Right kidney (tissue), 1 donor: ENCODE data around the gene MYL11.
A peak's percentile ranks its signal among the peaks of the same experiment; 100 is the strongest.

Source experiments
- DNase-seq: peaks from one replicate; pipeline ENCODE4 v3.0.0-alpha.2; 2016

The MYL11 gene

DNA sequence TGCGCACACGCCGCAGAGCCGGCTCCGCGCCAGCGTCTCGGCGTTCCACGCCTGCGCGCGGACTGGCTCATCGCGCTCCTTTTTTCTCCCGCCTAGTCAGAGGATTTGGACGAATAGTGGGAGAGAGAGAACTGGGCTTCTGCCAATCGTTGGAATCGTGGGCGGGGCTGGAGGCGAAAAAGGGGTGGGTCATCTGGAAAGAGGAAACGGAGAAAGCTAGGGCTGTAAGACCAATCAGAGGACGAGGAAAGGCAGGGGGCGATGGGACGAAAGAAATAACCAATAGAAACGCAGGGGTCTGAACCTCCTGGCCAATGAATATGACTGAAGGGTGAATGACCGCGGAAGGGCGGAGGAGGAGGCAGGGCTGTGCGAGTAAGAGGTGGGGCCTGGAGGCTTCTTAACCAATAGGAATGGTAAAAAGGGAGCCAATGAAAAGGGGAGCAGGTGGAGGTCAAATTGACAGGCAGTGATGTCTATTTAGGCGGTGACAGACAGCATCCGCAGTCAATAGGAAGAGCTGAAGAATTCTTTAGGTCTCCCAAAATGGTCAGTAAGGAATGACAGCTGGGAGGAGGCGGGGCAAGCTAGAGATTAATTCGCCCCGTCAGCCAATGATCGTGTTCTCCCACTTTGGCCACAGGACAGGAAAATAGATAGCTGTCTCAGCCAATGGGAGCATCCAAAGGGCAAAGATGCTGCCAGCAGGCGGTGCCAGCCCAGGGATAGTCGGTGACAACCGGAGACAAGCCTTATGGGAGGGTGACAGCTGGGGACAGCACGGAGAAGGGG lies 4.0 kb upstream of the MYL11 start, which contains the start of gene TBC1D10B:
Gene TBC1D10B (minus strand): TSS at position 39 of the 792 bp plus-strand sequence. CDS start 311 bp downstream, outside the sequence.
- DNase-seq = peak; percentile 92

DNA sequence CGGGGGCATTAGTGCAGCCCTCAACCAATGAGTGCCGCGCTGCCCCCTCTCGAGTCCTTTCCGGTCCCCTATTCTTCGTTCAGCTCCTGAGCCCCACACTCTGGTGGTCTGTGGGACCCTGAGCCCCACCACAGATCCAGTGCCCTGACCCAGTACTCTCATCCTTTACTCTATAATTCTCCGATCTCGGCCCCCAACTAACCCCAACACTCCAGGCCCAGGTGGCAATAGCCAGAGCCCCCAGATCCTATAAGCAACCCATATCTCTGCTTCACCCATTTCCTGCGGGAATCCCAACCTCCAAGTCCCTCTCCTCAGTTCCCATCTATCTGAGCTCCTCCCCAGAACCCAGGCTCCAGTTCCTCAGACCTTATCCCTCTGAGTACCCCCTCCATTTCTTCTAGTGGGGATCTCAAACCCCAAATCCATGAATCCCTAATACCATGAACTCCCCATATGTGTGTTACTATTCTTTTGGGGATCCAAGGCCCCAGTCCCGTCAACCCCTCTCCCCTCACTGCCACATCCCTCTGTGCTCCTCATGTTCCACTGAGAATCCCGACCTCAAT lies 3.3 kb upstream of the MYL11 start:
- peak; percentile 21 for DNase-seq

DNA sequence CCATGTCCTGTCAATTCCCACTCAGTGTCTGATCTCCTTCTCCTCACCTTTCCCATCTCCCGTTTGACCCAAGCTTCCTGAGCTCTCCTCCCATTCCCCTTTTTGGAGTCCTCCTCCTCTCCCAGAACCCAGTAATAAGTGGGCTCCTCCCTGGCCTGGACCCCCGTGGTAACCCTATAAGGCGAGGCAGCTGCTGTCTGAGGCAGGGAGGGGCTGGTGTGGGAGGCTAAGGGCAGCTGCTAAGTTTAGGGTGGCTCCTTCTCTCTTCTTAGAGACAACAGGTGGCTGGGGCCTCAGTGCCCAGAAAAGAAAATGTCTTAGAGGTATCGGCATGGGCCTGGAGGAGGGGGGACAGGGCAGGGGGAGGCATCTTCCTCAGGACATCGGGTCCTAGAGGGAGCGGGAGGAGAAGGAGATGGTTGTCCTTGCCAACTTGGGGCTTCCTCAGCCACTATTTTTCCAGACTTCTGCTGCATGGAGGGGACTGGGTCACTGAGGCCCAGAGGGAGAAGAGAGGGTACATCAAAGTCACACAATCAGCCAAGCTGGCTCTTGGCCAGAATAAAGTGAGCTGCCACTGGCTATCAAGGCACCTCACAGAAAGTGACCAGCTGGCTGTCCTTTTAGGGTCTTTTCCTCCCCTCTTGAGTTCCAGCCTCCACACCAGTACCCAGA lies 2.4 kb upstream of the MYL11 start:
- DNase-seq = no peak

DNA sequence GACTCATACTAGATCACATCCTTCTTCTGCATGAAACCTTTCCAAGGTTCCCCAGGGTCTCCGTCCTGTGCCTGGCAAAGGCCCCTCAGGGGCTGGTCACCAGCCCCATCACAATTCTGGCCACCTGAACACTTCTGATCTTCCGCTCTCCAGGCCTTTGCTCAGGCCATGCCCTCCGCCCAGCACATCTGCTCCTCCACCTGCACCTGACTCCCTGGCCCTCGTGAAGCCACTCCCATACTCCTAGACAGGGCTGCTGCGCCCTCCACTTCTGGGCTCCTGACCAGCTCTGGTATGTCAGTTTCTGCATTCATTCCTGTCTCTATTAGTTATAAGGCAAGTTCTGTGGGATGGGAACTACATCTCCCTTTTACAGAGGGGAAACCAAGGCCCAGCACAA lies 1.9 kb upstream of the MYL11 start:
- DNase-seq = no peak

DNA sequence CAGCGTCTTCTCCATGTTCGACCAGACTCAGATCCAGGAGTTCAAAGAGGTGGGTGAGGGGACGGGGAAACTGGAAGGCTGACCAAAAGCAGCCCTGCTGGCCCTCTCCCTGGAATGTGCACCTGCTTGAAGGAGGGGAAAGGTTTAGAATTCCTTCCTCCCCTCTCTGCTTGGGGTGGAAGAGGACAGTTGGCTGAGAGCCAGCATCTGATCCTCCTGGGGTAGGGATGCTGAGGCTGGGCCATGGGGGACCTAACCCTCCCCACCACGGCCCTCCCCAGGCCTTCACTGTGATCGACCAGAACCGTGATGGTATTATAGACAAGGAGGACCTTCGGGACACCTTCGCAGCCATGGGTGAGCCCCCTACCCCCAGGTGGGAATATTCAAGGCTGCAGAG lies 1.3 kb downstream of the MYL11 start:
- no peak for DNase-seq

DNA sequence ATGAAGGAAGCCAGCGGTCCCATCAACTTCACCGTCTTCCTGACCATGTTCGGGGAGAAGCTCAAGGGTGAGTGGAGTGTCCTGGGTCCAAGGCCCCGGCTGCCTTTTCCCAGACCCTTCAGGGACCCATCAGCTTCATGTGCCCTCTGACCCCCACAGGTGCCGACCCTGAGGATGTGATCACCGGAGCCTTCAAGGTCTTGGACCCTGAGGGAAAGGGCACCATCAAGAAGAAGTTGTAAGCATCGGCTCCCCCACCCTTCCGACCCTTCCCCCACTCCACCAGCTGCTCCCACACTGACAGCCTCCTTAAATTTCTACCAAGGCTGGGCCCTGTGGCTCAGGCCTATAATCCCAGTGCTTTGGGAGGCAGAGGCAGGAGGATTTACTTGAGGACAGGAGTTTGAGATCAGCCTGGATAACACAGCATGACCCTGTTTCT lies 1.9 kb downstream of the MYL11 start:
- no peak for DNase-seq

DNA sequence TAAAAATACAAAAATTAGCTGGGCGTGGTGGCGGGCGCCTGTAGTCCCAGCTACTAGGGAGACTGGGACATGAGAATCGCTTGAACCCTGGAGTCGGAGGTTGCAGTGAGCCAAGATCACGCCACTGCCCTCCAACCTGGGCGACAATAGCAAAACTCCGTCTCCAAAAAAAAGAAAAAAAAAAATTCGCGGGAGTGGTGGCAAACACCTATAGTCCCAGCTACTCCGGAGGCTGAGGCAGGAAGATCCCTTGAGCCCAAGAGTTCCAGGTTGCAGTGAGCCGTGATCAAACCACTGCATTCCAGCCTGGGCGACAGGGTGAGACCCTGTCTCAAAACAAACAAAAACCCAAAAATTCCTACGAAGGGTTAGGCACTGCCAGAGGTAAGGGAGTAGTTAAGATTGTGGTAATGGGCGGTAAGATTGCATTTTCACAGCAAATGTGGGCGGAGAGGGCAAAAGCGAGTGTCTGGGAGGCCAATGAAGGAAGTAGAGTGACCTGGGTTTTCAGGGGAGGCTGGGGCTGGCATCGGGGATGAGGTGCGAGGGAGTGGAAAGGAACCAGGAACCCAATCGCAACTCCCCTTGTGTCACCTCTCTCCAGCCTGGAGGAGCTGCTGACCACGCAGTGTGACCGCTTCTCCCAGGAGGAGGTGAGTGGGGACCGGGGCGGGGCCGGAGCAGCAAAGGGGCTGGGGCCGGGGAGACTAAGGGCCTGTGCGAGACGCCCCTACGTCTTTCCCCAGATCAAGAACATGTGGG lies 2.6 kb downstream of the MYL11 start:
- peak; percentile 70 for DNase-seq

DNA sequence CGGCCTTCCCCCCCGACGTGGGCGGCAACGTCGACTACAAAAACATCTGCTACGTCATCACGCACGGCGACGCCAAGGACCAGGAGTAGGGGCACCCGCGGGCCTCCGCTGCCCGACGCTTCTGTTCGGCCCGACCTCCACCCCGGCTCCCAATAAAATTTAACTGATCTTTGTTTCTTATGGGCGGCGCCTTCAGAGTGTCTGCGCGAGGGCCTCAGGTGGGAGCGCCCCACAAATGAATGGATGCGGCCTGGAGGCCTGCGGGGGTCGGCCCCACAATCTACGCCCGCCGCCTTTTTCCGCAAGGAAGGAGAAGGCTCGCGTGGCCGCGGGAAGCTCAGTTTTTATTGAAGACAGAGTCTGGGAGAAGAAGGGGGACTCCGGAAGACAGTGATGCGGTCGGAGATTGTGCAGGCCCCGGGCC lies 3.2 kb downstream of the MYL11 start:
- peak; percentile 93 for DNase-seq

DNA sequence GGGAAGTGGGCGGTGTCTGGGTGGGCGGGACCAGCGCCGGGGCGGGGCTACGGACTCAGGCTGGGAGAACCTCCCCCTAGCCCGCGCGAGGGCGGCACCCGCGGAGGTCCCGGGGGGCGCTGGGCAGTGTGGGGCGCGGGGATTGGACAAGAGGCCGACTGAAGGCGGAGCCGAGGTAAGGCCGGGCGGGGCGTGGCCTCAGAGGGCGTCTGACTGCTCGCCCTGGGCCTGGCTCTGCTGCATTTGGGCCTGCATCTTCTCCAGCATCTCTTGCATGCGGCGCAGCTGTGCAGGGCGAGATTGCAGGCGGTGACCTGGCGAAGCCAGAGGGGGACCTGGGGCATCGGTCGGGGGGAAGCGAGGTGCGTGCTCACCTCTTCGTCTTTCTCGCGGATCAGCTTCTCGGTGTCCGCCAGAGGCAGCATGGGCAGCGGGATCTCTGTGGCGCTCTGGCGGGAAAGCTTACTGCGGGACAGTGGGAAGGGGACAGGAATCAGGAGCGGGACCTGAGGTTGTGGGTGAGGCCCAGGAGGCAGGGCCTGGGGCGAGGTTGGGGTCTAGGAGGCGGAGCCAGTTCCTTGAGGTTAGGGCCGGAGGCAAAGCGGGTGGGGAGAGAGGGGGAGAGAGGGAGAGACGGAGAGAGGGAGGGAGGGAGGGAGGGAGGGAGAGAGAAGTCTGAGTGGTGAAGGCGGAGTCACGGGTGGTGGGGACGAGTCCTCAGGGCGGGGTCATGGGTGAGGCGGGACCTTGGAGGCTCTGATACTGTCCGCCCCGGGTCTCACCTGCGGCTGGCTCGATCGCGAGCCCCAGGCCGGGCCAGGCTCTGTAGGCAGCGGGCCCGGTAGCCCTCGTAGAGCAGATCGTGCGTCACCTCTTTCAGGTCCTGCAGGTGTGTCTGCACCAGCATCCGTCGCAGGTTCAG lies 3.9 kb downstream of the MYL11 start:
- peak; percentile 95 for DNase-seq

DNA sequence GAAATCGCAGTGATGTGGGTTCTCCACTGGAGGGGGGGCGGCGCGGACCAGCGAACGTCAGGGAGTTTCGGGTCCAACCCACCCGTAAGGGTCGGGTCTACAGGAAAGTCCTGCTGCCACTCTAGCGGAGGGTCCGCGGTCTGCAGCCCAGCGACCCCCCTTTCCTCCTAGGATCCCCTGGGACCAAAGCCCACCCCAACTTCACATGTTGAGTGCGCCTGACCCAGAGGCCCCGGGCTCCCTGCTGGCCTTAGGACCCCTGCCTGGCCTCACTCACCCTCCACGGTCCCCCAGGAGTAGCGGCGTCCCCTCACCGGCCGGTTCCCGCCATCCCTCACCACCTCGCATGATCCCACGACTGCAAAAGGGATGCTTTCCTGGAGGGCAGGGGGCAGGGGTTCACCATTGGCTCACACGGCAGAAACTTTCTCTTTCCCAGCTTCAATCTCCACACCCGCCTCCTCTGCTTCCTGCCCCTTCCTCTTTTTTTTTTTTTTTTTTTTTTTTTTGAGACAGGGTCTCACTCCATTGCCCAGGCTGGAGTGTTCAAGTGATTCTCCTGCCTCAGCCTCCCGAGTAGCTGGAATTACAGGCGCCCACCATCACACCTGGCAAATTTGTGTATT lies 4.7 kb downstream of the MYL11 start:
- DNase-seq = no peak

DNA sequence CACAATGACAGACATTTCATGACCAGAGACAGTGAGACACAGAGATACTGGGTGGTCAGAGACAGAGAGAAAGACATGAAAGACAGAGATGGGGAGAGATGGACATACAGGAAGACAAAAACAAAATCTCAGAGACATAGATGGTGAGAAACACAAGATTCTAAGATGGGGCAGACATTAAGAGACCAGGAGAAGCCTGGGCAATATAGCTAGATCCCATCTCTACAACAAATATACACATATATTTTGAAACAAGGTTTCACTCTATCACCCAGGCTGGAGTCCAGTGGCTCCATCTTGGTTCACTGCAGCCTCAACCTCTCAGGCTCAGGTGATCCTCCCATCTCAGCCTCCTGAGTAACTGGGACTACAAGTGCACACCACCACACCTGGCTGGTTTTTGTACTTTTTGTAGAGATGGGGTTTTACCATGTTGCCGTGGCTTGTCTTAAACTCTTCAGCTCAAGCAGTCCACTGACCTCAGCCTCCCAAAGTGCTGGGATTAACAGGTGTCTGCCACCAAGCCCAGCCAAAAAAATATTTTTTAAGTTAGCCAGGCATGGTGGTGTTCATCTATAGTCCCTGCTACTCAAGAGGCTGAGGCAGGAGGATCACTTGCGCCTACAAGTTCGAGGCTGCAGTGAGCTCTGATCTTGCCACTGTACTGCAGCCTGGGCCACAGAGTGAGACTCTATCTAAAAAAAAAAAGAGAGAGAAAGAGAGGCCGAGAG lies 5.6 kb downstream of the MYL11 start:
- no peak for DNase-seq

DNA sequence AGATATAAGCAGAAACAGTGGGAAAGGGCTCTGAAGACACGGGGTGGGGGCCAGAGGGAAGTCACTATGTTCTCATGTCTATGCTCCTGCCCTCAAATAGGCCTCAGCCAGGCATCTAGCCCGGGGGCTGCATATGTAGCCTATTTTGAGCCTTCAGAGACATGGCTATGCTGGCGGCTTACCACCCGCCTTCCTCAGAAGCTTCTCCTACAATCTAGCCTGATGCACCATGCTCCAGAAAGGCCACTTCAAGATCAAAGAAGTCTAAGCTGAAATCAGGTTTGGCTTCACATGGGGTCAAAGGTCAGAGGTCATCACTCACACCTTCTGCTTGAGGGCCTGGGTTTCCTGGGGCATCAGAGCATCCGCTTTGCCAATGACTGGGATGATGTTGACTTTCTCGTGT lies 6.2 kb downstream of the MYL11 start:
- DNase-seq = no peak

DNA sequence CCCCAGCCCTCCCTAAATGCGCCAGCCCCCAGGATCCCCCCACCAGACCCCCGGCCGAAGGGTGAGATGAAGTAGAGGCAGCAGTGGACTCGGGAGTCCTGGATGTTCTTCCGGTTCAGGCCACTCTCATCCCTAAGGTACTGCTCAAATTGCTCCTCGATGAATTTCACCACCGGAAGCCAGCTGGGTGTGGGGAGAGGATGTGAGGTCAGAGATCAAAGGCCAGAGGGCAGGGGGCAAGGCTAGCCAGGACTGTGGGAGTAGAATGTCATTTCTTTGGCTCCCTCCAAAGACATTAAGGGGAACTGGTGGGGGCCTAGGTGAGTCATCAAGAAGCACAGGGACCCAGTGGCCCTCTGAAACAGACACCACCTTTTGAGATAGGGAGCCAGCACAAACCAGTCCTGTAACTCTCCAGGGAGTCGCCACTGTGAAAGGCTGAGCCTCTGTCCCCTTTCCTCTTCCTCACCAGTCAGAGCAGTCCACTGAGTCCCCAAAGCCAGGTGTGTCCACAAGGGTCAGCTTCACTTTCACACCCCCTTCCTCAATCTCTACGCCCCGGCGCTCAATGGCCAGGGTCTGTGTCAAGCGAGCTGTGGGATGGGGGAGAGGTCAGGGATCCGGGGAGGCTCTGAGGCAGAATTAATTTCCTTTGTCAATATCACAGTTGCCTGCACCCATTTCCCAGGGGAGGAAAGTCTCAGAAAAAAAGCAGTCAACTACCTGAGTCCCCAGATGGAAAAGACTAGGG lies 6.9 kb downstream of the MYL11 start:
- DNase-seq = no peak

DNA sequence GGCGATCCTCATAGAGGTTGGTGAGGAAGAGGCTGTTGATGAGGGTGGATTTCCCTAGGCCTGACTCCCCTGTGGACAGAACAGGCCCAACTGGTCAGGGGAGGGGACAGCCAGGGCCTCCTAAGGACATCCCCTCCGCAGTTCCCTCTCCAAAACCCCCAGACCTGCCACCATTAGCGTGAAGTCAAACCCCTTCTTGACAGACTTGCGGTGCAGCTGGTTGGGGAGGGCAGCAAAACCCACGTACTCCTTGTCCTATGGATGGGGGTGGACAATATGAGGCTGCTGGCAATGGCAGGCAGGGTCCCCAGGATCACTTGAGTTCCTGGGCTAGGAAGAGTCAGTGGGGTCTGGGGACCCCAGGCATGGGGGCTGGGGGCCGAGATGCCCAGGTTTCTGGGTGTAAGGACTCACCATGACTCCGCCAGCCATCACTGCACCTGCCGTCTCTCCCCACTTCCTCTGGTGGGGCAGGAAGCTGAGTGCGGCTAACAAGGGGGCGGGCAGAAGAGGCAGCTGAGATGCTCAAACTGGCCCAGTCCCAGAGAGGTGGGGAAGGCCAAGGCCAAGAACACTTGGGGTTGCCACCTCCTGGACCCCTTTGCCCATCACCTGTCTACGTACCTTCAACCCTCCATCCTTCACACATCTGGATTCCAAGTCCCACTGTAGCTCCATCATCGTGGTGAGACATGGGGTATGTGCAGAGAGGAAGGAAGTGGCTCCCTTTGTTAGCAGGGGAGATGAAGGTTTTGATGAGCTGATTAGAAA lies 7.7 kb downstream of the MYL11 start, which contains the start of gene SEPTIN1:
Gene SEPTIN1 (minus strand): TSS at position 451 of the 771 bp plus-strand sequence. CDS start 19 bp downstream, at position 432.
- no peak for DNase-seq

DNA sequence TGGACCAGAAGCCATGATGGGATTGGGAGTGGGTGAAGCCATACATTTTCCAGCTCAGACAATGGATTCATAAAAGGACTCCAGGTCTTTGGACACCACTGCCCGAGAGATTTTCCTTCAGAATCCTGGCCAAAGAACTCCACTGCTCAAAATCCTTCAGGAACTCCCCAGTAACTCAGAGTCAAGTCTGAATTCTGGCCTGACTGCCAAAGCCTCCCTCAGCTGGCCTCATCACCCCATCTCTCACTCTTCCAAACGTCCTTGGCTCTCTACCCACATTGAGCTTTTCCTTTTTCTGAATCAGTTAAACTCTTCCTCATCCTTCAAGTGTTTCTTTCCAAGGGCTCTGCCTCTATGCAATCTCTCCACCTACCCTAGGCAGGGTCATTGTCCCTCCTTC lies 8.9 kb downstream of the MYL11 start:
- no peak for DNase-seq

DNA sequence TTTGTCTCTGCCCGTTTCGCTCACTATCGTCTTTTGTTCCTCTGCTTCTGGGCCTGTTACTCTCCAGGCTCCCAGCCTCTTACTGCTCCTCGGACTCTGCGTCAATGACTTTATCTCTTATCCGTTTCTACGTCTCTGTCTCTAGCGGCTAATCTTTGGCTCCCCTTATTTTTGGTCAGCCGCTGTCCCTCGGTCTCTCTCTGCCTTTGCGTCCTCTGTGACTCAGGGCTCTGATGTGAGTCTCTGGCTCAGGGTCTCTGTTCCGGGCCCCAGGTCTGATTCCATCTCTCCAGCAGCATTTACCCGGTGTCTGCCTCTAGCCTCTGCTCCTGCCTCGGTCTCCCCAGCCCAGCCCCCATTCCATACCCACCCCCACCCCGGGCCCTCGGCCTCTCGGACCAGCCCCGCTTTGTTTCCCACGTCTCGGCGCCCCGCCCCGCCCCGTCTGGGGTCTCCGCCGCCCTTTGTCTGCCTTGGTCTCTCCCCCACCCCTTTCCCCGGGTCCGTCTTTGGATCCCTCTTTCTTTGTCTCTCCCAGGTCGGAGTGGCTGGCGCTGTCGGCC lies 20.1 kb downstream of the MYL11 start:
- peak; percentile 89 for DNase-seq

DNA sequence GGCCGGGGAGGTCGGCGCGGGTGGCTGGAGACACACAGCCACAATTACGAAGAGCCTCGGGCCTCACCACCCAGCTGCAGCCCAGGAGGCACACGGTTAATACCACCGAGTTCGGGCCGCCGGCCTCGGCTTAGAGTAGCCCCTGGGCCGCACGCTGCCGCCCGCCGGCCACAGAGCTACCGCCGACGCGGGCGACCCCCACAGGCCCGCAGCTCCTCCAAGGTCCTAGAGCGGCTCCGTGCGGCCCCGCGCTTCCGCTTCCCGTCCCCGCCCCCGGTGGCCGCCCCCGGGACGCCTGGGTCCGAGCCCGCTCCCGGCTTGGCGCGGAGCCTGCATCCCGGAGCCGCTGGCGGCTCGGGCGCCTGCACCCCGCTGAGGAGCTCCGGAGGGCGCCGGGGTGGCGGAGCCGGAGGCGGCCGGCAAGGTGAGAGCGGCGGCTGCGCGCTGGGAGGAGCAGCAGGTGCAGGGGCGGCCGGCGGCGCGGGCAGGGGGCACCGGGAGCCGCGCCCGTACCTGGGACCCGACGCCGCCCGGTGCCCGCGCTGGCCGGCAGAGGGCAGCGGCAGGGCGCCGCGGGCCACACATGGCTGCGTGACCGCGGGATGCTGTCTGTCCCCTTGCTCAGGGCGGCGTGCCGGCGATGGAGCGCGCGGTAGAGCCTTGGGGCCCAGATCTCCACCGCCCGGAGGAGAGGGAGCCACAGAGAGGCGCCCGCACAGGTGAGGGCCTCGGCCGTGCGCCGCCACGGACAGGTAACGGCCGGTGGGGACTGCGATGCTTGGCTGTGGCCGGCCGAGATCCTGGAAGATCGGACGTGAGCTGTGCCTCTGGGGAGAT lies 20.8 kb downstream of the MYL11 start, which contains the start of gene ZNF48:
Gene ZNF48 (plus strand): TSS at position 266 of the 837 bp plus-strand sequence. CDS start 375 bp downstream, at position 641.
- DNase-seq = peak; percentile 79
